GM18526 (cell line): ENCODE measurements around the gene LRRC7.

Experiments used
- POLR2A ChIP-seq: IDR thresholded peaks from 3 replicates; pipeline ENCODE4 v1.6.1; 2011; ENCODE audit not compliant: insufficient read length; ENCODE audit errors: extremely low read depth

LRRC7 gene

GRCh38 chr1:69791311-69791710, 223.6 kb downstream of the LRRC7 start:
- no peak for TF ChIP-seq POLR2A

GRCh38 chr1:69794831-69795230, 227.1 kb downstream of the LRRC7 start:
- no peak for TF ChIP-seq POLR2A

DNA sequence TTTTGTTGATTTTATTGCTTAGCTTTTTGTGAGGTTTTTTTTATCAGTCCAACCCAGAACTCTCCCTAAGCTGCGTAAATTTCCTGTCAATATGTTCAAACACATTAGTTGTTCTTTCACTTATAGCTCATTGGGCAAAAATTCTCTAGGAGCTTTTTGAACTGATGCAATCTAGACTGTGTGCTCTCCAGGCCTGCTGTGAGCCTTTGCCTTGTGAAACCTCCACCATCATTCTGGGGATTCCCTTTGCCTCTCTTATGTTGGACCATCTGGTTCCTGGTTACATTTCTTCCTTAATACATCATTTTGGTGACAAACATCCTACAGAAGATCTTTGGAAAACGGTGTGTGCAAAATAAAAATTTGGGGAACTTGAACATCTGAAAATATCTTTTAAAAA, 247.2 kb downstream of the LRRC7 start:
- no peak for TF ChIP-seq POLR2A

- TF ChIP-seq POLR2A: no peak
Measured at GRCh38 chr1:69824932-69825331, 257.2 kb downstream of the LRRC7 start.

DNA sequence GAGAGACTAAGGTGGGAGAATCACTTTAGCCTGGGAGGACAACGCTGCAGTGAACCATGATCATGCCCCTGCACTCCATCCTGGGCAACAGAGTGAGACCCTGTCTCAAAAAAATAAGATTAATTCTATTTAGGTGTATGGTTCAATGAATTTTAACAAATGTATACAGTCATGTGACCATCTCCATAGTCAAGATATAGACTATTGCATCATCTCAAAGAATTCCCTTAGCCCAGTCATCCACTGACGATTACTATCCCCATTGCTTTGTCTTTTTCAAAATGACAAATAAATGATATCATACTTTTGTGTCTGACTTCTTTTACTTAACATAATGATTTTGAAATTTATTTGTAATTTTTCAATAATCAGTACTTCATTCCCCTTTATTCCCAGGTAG, 260.0 kb downstream of the LRRC7 start:
- no peak for TF ChIP-seq POLR2A

- TF ChIP-seq POLR2A: no peak
Measured at GRCh38 chr1:69833536-69833935, 265.8 kb downstream of the LRRC7 start.

DNA sequence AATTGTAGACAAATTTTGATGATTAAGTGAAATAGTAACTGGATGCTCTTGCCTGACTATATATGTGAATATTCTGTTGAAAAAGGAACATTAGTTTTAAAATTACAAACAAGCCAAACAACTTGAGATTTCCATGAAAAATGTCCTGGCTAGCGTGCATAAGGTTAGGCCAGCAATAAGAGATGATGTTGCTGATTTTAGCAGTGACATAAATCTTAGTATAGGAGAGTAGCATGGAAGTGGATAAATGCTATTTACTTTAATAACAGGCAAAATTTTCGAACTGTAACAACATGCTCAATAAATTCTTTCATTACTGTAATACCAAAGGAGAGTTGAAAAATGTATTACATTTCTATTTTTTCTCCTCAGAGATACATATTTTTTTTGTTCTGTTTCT, 266.6 kb downstream of the LRRC7 start:
- no peak for TF ChIP-seq POLR2A

GRCh38 chr1:69835955-69836354, 268.2 kb downstream of the LRRC7 start:
- no peak for TF ChIP-seq POLR2A

GRCh38 chr1:69836971-69837636, 269.4 kb downstream of the LRRC7 start:
- no peak for TF ChIP-seq POLR2A

- TF ChIP-seq POLR2A: no peak
Measured at GRCh38 chr1:69842326-69842725, 274.6 kb downstream of the LRRC7 start.

DNA sequence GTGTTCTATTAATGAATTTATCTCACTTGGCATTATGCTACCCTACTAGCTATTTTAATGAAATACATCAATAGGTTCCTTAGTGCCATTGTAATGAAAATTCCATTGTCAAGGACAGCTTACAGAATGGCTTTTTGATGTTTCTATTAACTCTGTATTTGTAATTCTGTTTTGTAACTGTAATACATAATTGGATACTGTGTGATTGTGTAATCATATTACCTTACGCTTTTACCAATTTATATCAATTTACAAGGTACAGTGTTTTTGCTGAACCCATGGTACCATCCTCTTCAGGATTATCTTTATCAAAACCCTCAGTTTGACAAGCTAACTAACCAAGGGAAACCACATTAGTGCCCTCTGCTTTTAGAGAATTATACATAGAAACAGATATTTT, 277.9 kb downstream of the LRRC7 start:
- no peak for TF ChIP-seq POLR2A

GRCh38 chr1:69846267-69846666, 278.5 kb downstream of the LRRC7 start:
- TF ChIP-seq POLR2A: no peak

DNA sequence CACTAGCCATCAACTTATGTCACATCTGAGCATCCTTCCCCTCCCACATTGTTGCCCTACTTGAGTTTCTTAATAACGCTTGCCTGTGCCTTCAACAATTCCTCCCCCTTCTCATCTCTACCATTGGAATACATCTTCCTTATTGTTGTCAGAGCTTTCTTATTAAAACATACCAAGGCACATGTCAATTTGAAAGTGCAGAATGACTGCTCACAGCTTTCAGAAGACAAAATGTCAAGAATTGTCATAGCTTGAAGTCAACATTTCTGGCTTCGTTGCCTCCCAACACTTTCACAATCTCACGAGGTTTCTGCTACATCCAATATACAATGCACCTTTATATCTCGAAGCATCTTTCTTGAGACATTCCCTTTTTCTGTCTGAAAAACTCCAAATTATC, 279.9 kb downstream of the LRRC7 start:
- no peak for TF ChIP-seq POLR2A

- no peak for TF ChIP-seq POLR2A
Measured at GRCh38 chr1:69852151-69852550, 284.4 kb downstream of the LRRC7 start.

- TF ChIP-seq POLR2A: no peak
Measured at GRCh38 chr1:69852706-69853105, 285.0 kb downstream of the LRRC7 start.

DNA sequence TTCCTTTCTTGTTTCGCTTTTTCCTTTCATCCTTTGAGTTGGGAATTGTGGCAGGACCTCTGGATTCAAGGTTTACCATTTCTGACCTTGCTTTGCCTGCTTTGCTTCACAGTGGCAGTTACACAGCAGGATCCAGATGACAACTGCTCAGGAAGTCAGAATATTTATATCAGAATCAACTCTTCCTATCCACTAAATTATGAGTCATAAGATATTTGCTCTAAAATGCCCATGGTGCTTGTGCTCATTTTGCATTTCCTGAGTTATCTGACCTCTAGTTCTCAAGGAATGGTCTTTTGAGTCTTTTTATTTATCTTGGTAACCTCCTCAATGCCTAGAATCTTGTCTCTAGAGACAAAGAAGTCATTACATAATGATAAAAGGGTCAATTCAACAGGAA, 290.8 kb downstream of the LRRC7 start:
- TF ChIP-seq POLR2A: no peak

- no peak for TF ChIP-seq POLR2A
Measured at GRCh38 chr1:69861641-69862040, 293.9 kb downstream of the LRRC7 start.

DNA sequence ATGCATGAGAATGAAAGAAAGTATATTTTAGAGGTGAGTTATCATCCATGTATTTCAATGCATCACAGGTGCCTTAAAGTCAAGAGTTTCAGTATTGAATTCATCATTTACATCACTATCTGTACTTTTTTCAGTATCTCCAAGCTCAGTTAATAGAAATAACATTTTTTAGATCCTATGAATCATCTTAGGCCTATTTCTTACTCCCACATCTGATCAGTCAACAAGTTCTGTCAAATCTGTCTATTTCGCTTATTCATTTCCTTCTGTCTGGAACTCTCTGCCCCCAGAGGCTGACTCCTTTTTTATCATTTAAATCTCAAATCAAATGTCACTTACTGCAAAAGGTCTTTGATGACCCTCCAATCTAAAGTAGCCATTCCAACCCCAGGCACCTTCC, 295.2 kb downstream of the LRRC7 start:
- no peak for TF ChIP-seq POLR2A

DNA sequence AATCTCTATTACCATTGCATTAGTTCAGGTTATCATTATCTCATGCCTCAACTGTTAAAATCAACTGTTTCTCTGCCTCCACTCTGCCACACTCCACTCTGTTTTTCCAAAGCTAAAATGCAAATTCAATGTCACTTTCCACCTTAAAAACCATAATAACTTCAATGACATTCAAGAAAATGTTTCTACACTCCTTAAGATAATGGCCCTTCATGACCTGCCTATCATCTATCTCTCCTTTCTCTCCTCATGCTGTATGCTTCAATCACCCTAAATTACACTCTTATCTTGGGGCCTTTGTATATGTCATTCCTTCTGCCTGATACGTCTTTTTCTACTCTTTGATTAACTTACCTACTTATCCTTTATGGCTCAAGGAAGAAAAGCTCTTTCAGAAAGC, 296.0 kb downstream of the LRRC7 start:
- TF ChIP-seq POLR2A: no peak
